M059J (cell line): ENCODE results near the gene MLYCD. TPM values are rescaled to one million over a fixed set of nuclear protein-coding genes. Genes with fewer than 3 reads are reported as not detected.

Experiments
- DNase-seq: peaks from one replicate; pipeline ENCODE4 v3.0.0-alpha.2; 2012; ENCODE audit warnings: low read depth
- total RNA-seq: library from RNA; depleted of rRNA; stranded (reverse); fragments of >200 nt; shearing (Covaris generic); gene quantifications from 2 replicates; pipeline ENCODE4 v1.2.3, GENCODE V29; 2014

The MLYCD gene
- total RNA-seq, 1 experiment from 2014 or later, result 2.0 TPM

- no peak for DNase-seq
These were observed 26.4 kb downstream of the MLYCD start for GRCh38 chr16:83925095-83925905.

- DNase-seq, result no peak
These were observed 27.2 kb downstream of the MLYCD start for GRCh38 chr16:83925957-83926725.

- DNase-seq, result peak; percentile 83
These were observed 27.9 kb downstream of the MLYCD start for GRCh38 chr16:83926726-83927397.

- peak; percentile 51 for DNase-seq
These were observed 29.6 kb downstream of the MLYCD start for GRCh38 chr16:83928341-83929055.

- DNase-seq, result no peak
These were observed 31.1 kb downstream of the MLYCD start for GRCh38 chr16:83929811-83930555.

GRCh38 chr16:83930730-83931500 is 32.0 kb downstream of the MLYCD start:
- no peak for DNase-seq

GRCh38 chr16:83931556-83931955 is 32.6 kb downstream of the MLYCD start:
- no peak for DNase-seq

GRCh38 chr16:83932304-83932703 is 33.4 kb downstream of the MLYCD start:
- no peak for DNase-seq

- peak; percentile 22 for DNase-seq
These were observed 34.2 kb downstream of the MLYCD start for GRCh38 chr16:83932955-83933673.

GRCh38 chr16:83933885-83934683 is 35.2 kb downstream of the MLYCD start:
- DNase-seq, result no peak

- no peak for DNase-seq
These were observed 35.7 kb downstream of the MLYCD start for GRCh38 chr16:83934684-83934977.

GRCh38 chr16:83935005-83935857 is 36.3 kb downstream of the MLYCD start:
- DNase-seq, result no peak

- no peak for DNase-seq
These were observed 36.9 kb downstream of the MLYCD start for GRCh38 chr16:83935858-83936255.

- DNase-seq, result no peak
These were observed 37.8 kb downstream of the MLYCD start for GRCh38 chr16:83936581-83937165.

- no peak for DNase-seq
These were observed 38.4 kb downstream of the MLYCD start for GRCh38 chr16:83937267-83937666.

- no peak for DNase-seq
These were observed 39.3 kb downstream of the MLYCD start for GRCh38 chr16:83937922-83938885.
